DMS153 treated with DMSO at 0.1 percent for 48 hours (cell line): Measurements from ENCODE around the gene SEMA3F.

Source experiments
- DNase-seq: peaks from one replicate; lab custom pipeline; 2025; ENCODE audit not compliant: unreplicated experiment; lab: John Stamatoyannopoulos, UW

SEMA3F gene

DNA sequence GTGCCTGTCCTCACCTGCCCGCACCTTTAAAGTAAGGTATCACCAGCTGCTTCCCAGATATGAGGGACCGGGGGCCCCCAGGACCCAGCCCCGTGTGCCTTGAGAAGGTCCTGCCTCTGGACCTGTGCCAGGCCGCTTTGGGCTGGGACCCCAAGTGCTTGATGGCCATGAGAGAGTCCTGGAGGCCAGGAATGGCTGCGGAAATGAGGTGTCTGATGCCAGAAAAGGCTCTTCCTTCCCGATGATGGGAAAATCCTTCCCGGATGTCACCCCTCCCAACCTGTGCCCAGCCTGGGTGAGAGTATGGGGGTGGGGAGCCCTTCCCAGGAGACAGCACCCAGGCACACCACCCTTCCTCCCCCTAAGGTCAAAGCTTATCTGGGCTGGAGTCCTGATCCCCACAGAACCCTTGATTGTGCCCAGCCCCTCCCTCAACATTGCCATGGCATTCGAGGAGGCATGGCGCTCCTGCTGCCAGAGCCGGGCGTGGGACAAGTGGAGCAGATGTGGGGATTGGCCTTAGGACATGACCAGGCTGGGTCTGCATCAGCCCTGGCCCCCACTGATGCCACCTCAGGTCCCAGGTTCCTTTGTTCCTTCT lies 14.2 kb downstream of the SEMA3F start:
- DNase-seq: no peak

- DNase-seq: no peak
These were observed 14.7 kb downstream of the SEMA3F start for GRCh38 chr3:50169858-50170257.

- DNase-seq: no peak
These were observed 15.6 kb downstream of the SEMA3F start for GRCh38 chr3:50170689-50171088.

DNA sequence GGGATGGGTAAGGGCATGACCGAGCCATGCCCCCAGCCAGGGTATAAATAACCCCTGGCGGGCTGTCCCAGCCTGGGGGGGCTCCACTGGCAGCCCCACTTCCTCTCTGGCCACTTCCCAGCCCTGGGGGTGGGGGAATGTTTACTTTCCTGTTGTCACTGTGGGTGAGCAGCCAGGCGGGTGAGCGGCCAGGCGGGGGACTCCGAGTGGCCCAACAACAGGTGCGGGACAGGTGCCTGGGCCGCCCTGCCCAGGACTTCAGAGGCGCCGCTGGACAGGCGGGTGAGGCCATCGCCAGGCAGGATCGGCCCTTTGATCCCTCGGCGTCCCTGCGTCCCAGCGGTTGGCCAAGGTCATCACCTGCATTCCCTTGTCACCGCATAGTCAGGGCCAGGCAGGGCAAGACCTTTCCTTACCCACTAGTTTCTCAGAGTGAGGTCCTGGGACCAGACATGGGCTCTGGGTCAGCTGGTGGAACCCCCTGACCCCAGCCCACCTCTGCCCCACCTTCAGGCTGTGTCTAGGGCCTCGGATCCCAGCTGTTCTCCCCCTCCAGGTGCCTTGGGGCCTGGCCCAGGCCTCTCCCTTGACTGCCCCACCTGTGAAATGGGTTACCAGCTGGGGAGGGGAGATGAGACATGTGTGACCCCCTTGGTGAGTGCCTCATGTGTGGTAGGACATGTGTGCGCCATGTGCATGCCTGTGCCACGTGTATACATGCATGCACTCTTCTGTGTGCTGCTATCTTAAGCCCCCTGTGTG lies 16.6 kb downstream of the SEMA3F start:
- no peak for DNase-seq

- DNase-seq: no peak
These were observed 17.6 kb downstream of the SEMA3F start for GRCh38 chr3:50172626-50173220.

DNA sequence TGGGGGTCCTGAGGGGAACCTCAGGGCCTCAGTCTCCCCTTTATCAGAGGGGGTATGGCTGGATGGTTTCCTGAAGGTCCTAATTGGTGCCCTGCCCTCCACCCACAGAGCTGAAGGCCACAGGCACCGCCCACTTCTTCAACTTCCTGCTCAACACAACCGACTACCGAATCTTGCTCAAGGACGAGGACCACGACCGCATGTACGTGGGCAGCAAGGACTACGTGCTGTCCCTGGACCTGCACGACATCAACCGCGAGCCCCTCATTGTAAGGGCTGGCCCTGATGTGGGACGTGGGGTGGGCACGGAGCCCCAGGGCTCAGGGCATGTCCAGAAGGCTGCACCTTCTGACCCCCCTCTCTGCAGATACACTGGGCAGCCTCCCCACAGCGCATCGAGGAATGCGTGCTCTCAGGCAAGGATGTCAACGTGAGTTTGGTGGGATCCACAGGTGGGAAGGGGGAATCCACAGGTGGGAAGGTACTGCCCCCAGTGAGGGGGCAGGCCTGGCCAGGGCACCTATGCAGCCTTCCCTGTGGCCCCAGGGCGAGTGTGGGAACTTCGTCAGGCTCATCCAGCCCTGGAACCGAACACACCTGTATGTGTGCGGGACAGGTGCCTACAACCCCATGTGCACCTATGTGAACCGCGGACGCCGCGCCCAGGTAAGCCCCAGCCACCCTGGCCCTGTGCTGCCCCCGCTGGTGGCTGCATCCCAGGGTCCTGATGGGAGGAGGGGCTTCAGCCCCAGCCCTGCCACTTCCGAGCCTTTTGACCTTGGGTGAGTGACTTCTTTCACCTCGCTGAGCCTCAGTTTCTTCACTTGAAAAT lies 18.8 kb downstream of the SEMA3F start:
- no peak for DNase-seq

- no peak for DNase-seq
These were observed 19.4 kb downstream of the SEMA3F start for GRCh38 chr3:50174517-50174895.

- DNase-seq: no peak
These were observed 19.9 kb downstream of the SEMA3F start for GRCh38 chr3:50174947-50175524.

GRCh38 chr3:50177346-50177745 lies 22.2 kb downstream of the SEMA3F start:
- DNase-seq: no peak

DNA sequence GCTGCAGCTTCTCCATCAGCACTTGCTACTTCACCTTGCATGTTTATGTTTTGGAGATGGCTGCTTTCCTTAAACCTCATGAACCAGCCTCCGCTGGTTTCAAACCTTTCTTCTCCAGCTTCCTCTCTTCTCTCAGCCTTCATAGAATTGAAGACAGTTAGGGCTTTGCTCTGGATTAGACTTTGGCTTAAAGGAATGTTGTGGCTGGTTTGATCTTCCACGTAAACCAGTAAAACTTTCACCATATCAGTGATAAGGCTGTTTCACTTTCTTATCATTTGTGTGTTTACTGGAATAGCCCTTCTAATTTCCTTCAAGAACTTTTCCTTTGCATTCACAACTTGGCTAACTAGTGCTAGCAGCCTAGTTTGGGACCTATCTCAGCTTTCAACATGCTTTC lies 24.6 kb downstream of the SEMA3F start:
- no peak for DNase-seq

DNA sequence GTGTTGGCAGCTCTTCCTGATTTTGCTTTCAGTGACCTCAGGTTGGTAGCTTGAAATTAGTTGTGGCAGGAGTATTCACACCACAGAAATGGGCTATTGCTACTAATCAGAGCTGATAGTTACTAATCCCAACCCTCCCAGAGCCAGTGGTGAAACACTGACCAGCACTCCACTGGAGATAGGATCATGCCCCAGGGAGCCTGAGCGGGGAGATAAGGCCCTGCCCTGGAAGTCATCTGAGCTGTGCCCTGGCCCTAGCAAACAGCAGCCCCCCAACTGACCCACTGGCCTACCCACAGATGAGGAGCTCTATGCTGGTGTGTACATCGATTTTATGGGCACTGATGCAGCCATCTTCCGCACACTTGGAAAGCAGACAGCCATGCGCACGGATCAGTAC lies 26.9 kb downstream of the SEMA3F start:
- no peak for DNase-seq

DNA sequence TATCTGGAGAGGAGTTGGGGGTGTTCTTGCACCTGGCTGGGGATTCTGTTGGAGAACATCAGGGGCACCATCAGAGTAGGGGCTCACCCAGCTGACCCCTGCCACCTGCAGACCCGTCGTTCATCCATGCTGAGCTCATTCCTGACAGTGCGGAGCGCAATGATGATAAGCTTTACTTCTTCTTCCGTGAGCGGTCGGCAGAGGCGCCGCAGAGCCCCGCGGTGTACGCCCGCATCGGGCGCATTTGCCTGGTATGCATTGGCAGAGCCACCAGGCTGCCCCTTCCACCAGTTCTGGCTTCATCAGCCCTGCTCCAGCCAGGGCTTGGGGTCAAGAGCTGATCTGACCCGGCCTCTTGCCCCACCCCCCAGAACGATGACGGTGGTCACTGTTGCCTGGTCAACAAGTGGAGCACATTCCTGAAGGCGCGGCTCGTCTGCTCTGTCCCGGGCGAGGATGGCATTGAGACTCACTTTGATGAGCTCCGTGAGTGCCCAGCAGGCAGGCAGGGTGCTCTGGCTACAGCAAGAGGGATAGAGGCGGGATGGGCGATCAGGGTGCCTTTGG lies 27.5 kb downstream of the SEMA3F start:
- no peak for DNase-seq

- DNase-seq: no peak
These were observed 28.6 kb downstream of the SEMA3F start for GRCh38 chr3:50183755-50184154.

GRCh38 chr3:50184242-50184978 lies 29.3 kb downstream of the SEMA3F start:
- no peak for DNase-seq

DNA sequence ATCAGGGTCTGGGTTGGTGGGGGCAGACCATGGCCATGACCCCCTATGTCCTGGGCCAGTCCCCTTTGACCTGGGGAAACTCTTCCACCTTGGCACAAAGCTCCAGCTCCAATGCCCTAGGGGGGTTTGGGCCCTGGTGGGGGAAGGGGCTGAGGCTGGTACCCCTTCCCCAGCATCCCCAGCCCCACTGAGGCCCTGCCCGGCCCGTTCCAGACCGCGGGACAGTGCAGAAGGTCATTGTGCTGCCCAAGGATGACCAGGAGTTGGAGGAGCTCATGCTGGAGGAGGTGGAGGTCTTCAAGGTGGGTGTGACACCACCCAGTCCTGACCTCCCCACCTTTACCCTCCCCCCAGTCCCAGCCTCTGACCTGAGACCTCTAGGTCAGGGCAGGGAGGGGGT lies 30.1 kb downstream of the SEMA3F start:
- no peak for DNase-seq

DNA sequence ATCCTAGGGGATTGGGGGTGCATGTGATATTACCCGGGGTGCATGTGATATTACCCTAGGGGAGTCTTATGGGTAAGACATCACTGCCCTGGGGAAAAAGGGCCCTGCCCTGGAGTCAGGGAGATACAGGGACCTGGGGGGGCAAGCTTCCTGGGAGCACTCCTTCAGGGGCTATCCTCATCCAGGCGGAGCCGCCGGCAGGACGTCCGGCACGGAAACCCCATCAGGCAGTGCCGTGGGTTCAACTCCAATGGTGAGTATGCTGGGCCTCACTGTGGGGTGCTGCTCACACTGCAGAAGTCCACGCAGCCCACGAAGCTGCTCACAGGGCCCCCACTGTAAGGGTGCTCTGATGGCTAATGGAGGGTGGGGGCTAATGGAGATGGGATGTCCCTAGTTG lies 31.0 kb downstream of the SEMA3F start:
- DNase-seq: no peak

- no peak for DNase-seq
These were observed 32.6 kb downstream of the SEMA3F start for GRCh38 chr3:50187750-50188149.

GRCh38 chr3:50189274-50189673 lies 34.1 kb downstream of the SEMA3F start:
- no peak for DNase-seq

DNA sequence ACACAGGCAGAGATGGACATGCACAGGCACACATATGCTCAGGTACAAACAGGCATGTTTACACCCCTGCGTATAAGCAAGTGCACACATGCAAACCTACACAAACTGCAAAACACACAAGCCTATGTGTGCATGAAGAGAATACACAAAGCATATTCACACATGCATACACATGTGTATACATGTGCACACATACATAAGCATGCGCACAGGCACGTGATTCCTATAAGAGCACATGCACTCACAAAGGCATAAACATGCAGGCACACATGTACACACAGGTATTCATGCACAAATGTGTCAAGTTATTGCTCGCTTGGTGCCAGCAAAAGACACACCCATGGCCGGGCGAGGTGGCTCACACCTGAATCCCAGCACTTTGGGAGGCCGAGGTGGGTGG lies 34.9 kb downstream of the SEMA3F start:
- DNase-seq: no peak

- no peak for DNase-seq
These were observed 36.0 kb downstream of the SEMA3F start, which contains the start of gene GNAT1 for GRCh38 chr3:50190936-50191660. Gene GNAT1 (plus strand): TSS chr3:50191610. CDS start chr3:50191726, 116 bp downstream.
